Gastroesophageal sphincter (tissue), 3 donors: ENCODE measurements around the gene CXCR5.

Experiments used
- EP300 ChIP-seq: sonication (generic); formaldehyde crosslinking; IDR thresholded peaks from one replicate; pipeline ENCODE4 v1.6.1; 2017; ENCODE audit warnings: antibody characterized with exemption, mild to moderate bottlenecking
- TF ChIP-seq, protein P1 (sequence below), 4 experiments: fragments of 200-600 bp in 2 of 4; fragments of 450-650 bp in 2 of 4; sonication (generic) in 1 of 4; IDR thresholded peaks; one replicate each; pipeline ENCODE4 v1.5.1; 2017 to 2019; ENCODE audit warnings: antibody characterized with exemption in 4 of 4, mild to moderate bottlenecking in 2 of 4, moderate library complexity in 2 of 4

DNA sequence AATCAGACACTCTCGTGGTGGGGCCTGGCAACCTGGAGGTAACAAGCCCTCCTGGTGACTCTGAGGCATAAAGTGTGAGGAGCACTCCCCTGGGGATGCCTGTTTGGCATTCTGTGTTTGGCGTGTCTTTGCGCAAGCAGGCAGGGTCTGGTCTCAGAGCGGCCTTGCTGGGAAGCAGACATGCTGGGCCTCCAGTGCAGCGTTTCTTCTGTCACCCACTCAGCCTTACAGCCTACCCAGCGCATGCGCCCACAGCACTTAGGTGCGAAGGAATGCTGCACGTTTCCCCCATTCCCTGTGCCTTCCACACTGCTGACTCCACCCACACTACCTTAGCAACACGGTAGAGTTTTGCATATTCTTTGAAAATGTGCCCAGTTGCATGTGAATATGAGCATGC lies 7.4 kb upstream of the CXCR5 start:
- TF ChIP-seq, protein P1, sequence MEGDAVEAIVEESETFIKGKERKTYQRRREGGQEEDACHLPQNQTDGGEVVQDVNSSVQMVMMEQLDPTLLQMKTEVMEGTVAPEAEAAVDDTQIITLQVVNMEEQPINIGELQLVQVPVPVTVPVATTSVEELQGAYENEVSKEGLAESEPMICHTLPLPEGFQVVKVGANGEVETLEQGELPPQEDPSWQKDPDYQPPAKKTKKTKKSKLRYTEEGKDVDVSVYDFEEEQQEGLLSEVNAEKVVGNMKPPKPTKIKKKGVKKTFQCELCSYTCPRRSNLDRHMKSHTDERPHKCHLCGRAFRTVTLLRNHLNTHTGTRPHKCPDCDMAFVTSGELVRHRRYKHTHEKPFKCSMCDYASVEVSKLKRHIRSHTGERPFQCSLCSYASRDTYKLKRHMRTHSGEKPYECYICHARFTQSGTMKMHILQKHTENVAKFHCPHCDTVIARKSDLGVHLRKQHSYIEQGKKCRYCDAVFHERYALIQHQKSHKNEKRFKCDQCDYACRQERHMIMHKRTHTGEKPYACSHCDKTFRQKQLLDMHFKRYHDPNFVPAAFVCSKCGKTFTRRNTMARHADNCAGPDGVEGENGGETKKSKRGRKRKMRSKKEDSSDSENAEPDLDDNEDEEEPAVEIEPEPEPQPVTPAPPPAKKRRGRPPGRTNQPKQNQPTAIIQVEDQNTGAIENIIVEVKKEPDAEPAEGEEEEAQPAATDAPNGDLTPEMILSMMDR (IDR thresholded peaks at IDR 0.05), result no peak
- TF ChIP-seq EP300, result no peak
